SK-N-SH treated with all-trans-retinoic acid at 6 μM for 48 hours (cell line): ENCODE results near the gene PLD1.

Experiments
- ATAC-seq: fragments of 200-7000 bp; cut with Tn5 transposase; 3 replicates; pipeline ENCODE4 v1.9.1; 2020; ENCODE audit warnings: mild to moderate bottlenecking, moderate library complexity
- ARNTL ChIP-seq: fragments of 450-650 bp; formaldehyde crosslinking; IDR thresholded peaks from 2 replicates; pipeline ENCODE4 v1.5.0; 2020; ENCODE audit warnings: low read depth, mild to moderate bottlenecking, moderate library complexity, borderline replicate concordance
- BACH2 ChIP-seq: fragments of 250-450 bp; sonication (Bioruptor Pico); IDR thresholded peaks from 2 replicates; pipeline ENCODE4 v1.9.0; 2021; ENCODE audit warnings: mild to moderate bottlenecking, borderline replicate concordance
- CREB5 ChIP-seq: fragments of 250-450 bp; sonication (Bioruptor Pico); IDR thresholded peaks from 2 replicates; pipeline ENCODE4 v1.5.1; 2020; ENCODE audit warnings: low read depth, mild to moderate bottlenecking, moderate library complexity
- CSRNP3 ChIP-seq: fragments of 250-450 bp; sonication (Bioruptor Pico); IDR thresholded peaks from 2 replicates; pipeline ENCODE4 v1.5.1; 2021; ENCODE audit warnings: mild to moderate bottlenecking, moderate library complexity
- GLIS3 ChIP-seq: fragments of 250-450 bp; sonication (Bioruptor Pico); IDR thresholded peaks from 2 replicates; pipeline ENCODE4 v1.5.0; 2020; ENCODE audit warnings: mild to moderate bottlenecking, moderate library complexity
- ISL1 ChIP-seq: fragments of 250-450 bp; sonication (Bioruptor Pico); IDR thresholded peaks from 2 replicates; pipeline ENCODE4 v2.1.2; 2022; ENCODE audit warnings: mild to moderate bottlenecking, moderate library complexity
- OSR1 ChIP-seq: fragments of 250-450 bp; sonication (Bioruptor Pico); IDR thresholded peaks from 2 replicates; pipeline ENCODE4 v1.8.0; 2022; ENCODE audit warnings: moderate library complexity, mild to moderate bottlenecking, inconsistent platforms
- POU6F1 ChIP-seq: fragments of 250-450 bp; sonication (Bioruptor Pico); IDR thresholded peaks from 2 replicates; pipeline ENCODE4 v1.8.0; 2021; ENCODE audit warnings: low read depth, mild to moderate bottlenecking, moderate library complexity, borderline replicate concordance
- PPARA ChIP-seq: fragments of 250-450 bp; sonication (Bioruptor Pico); IDR thresholded peaks from 2 replicates; pipeline ENCODE4 v1.5.0; 2020; ENCODE audit warnings: mild to moderate bottlenecking, borderline replicate concordance
- RARB ChIP-seq: fragments of 250-450 bp; sonication (Bioruptor Pico); IDR thresholded peaks from 2 replicates; pipeline ENCODE4 v1.8.0; 2021; ENCODE audit warnings: mild to moderate bottlenecking, moderate library complexity
- TCF4 ChIP-seq: fragments of 250-450 bp; sonication (Bioruptor Pico); IDR thresholded peaks from 2 replicates; pipeline ENCODE4 v1.8.0; 2021; ENCODE audit warnings: mild to moderate bottlenecking, moderate library complexity, borderline replicate concordance
- TOX ChIP-seq: fragments of 250-450 bp; sonication (Bioruptor Pico); IDR thresholded peaks from 2 replicates; pipeline ENCODE4 v1.8.0; 2021; ENCODE audit warnings: mild to moderate bottlenecking, moderate library complexity, borderline replicate concordance
- TSHZ2 ChIP-seq: fragments of 250-450 bp; sonication (Bioruptor Pico); IDR thresholded peaks from 2 replicates; pipeline ENCODE4 v1.5.0; 2020; ENCODE audit warnings: mild to moderate bottlenecking, moderate library complexity
- ZFP3 ChIP-seq: fragments of 250-450 bp; sonication (Bioruptor Pico); IDR thresholded peaks from 2 replicates; pipeline ENCODE4 v1.5.0; 2020; ENCODE audit warnings: mild to moderate bottlenecking, moderate library complexity
- ZFP30 ChIP-seq: fragments of 450-650 bp; formaldehyde crosslinking; IDR thresholded peaks from 2 replicates; pipeline ENCODE4 v1.5.0; 2022; ENCODE audit warnings: mild to moderate bottlenecking, moderate library complexity
- ZNF565 ChIP-seq: fragments of 450-650 bp; formaldehyde crosslinking; conservative IDR thresholded peaks from 2 replicates; pipeline ENCODE4 v1.5.0; 2020; ENCODE audit warnings: low read depth, mild to moderate bottlenecking, moderate library complexity
- ZNF8 ChIP-seq: fragments of 450-650 bp; formaldehyde crosslinking; IDR thresholded peaks from 2 replicates; pipeline ENCODE4 v1.5.0; 2020; ENCODE audit warnings: mild to moderate bottlenecking, moderate library complexity

Gene PLD1

GRCh38 chr3:171688593-171688992 lies 121.7 kb downstream of the PLD1 start (continued):
- no peak for TF ChIP-seq OSR1 (CRISPR knock-in tag)
- TF ChIP-seq TOX (CRISPR knock-in tag) = no peak
- no peak for TF ChIP-seq GLIS3

GRCh38 chr3:171688002-171688401 lies 122.3 kb downstream of the PLD1 start:
- ATAC-seq = no peak; the same call in 2 of the 3 replicates
- TF ChIP-seq ZNF565 (no peak), TSHZ2 (CRISPR knock-in tag) (no peak), RARB (peak; percentile 60; the same call in 1 of the 2 replicates), ZFP30 (CRISPR knock-in tag) (no peak), ISL1 (peak; percentile 97), ZFP3 (CRISPR knock-in tag) (no peak), CSRNP3 (CRISPR knock-in tag) (no peak)

- no peak for TF ChIP-seq TSHZ2 (CRISPR knock-in tag)
- peak; percentile 75; the same call in 1 of the 2 replicates for TF ChIP-seq POU6F1
- TF ChIP-seq, all 23 proteins: peak for 1
- no peak for ATAC-seq
These were observed 122.7 kb downstream of the PLD1 start for GRCh38 chr3:171687581-171687980.

GRCh38 chr3:171687064-171687463 lies 123.2 kb downstream of the PLD1 start:
- TF ChIP-seq CSRNP3 (CRISPR knock-in tag) = no peak
- TF ChIP-seq TOX (CRISPR knock-in tag) = no peak
- no peak for TF ChIP-seq ZNF8 (CRISPR knock-in tag)
- TF ChIP-seq TSHZ2 (CRISPR knock-in tag) = no peak
- TF ChIP-seq BACH2 (CRISPR knock-in tag) = no peak
- TF ChIP-seq PPARA (CRISPR knock-in tag) = no peak
- TF ChIP-seq CREB5 (CRISPR knock-in tag) = no peak
- TF ChIP-seq ARNTL (CRISPR knock-in tag) = no peak
- TF ChIP-seq POU6F1 = no peak
- TF ChIP-seq TCF4 (CRISPR knock-in tag) = no peak
- ATAC-seq = no peak
